Brain microvascular endothelial cell (primary cell): ENCODE measurements around the gene KIF6.

Source experiments
- DNase-seq: peaks from one replicate; pipeline ENCODE4 v3.0.0-alpha.2; 2020
- H3K27ac ChIP-seq: fragments of 250-450 bp; sonication (Bioruptor Pico); 2 replicates; pipeline ENCODE4 v1.5.1; 2020; ENCODE audit warnings: mild to moderate bottlenecking, moderate library complexity
- H3K27me3 ChIP-seq: fragments of 250-450 bp; sonication (Bioruptor Pico); replicated peaks from 2 replicates; pipeline ENCODE4 v1.5.1; 2020; ENCODE audit warnings: mild to moderate bottlenecking
- H3K36me3 ChIP-seq: fragments of 250-450 bp; sonication (Bioruptor Pico); replicated peaks from 2 replicates; pipeline ENCODE4 v1.5.1; 2020; ENCODE audit warnings: mild to moderate bottlenecking
- H3K4me3 ChIP-seq: 2 replicates; pipeline ENCODE4 v1.5.1; 2011; ENCODE audit warnings: low read depth, mild to moderate bottlenecking, control low read depth, low read length, moderate library complexity
- CTCF ChIP-seq: IDR thresholded peaks from 2 replicates; pipeline ENCODE4 v1.5.1; 2011; ENCODE audit warnings: low read depth, mild to moderate bottlenecking, moderate library complexity, low read length, control low read depth, inconsistent platforms; ENCODE audit errors: missing control alignments
- in situ Hi-C: cut with HindIII; loops from 2 replicates; pipeline ENCODE4 v1.10.0; 2017; ENCODE audit warnings: low sequenced_read_pairs, low pct_ligation_motif_present

The KIF6 gene

GRCh38 chr6:39543095-39543494 lies 182.1 kb downstream of the KIF6 start:
- DNase-seq: no peak
- no peak for TF ChIP-seq CTCF
- no peaks in the 10 kb centered on the region for H3K36me3 ChIP-seq
- in situ Hi-C loops: no loop called here
- no peaks in the 10 kb centered on the region for H3K27me3 ChIP-seq
- no peak overlapping the region for H3K4me3 ChIP-seq
- no peak overlapping the region for H3K27ac ChIP-seq

GRCh38 chr6:39540454-39540853 lies 184.8 kb downstream of the KIF6 start:
- Histone ChIP-seq H3K27ac (no peak overlapping the region), H3K4me3 (no peak overlapping the region), H3K27me3 (no peaks in the 10 kb centered on the region), H3K36me3 (no peaks in the 10 kb centered on the region)
- no peak for DNase-seq
- no peak for TF ChIP-seq CTCF
- in situ Hi-C loops: no loop called here

- no peak overlapping the region for H3K27ac ChIP-seq
- TF ChIP-seq CTCF: no peak
- no peaks in the 10 kb centered on the region for H3K27me3 ChIP-seq
- no peaks in the 10 kb centered on the region for H3K36me3 ChIP-seq
- H3K4me3 ChIP-seq: no peak overlapping the region
- DNase-seq: no peak
- in situ Hi-C loops: no loop called here
Observed at GRCh38 chr6:39530201-39530759, 194.9 kb downstream of the KIF6 start.

- DNase-seq: no peak
- in situ Hi-C loops: no loop called here
- Histone ChIP-seq H3K27ac (no peak overlapping the region), H3K27me3 (no peaks in the 10 kb centered on the region), H3K36me3 (no peaks in the 10 kb centered on the region), H3K4me3 (no peak overlapping the region)
- no peak for TF ChIP-seq CTCF
Observed at GRCh38 chr6:39527792-39528564, 197.2 kb downstream of the KIF6 start.

- TF ChIP-seq CTCF: no peak
- Histone ChIP-seq H3K27me3 (no peaks in the 10 kb centered on the region), H3K36me3 (no peaks in the 10 kb centered on the region), H3K4me3 (no peak overlapping the region), H3K27ac (no peak overlapping the region)
- DNase-seq: no peak
- in situ Hi-C loops: no loop called here
Observed at GRCh38 chr6:39524007-39524406, 201.2 kb downstream of the KIF6 start.

- in situ Hi-C loops: no loop called here
- no peak for DNase-seq
- H3K36me3 ChIP-seq: no peaks in the 10 kb centered on the region
- TF ChIP-seq CTCF: no peak
- no peaks in the 10 kb centered on the region for H3K27me3 ChIP-seq
- no peak overlapping the region for H3K4me3 ChIP-seq
- H3K27ac ChIP-seq: no peak overlapping the region
Observed at GRCh38 chr6:39521958-39522357, 203.2 kb downstream of the KIF6 start.
